Measurements from ENCODE around the gene ABI1.

DNA sequence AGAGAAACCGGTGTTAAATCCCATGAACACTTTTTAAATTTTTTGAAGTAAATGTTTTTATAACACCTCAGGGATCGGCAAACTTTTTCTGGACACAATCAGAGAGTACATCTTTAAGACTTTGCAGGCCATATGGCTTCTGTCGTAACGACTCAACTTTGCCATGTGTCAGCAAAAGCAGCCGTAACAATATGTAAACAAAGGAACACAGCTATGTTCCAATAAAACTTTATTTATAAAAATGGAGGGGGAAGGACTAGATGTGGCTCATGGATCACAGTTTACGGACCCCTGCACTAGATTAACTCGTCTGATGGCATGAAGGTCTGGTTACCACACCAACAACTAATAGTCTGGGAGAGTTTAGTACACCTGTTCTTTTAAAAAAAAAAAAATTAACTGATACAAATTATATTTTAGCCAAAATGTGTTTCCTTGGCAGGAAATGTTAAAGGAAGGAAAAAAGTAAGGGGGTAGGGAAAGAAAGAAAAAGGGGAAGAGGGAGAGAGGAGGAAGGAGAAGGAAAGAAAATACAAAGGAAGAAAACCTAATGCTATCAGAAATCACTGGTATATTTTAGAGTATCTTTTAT lies 50.2 kb downstream of the ABI1 start:
- TF ChIP-seq, protein P1, sequence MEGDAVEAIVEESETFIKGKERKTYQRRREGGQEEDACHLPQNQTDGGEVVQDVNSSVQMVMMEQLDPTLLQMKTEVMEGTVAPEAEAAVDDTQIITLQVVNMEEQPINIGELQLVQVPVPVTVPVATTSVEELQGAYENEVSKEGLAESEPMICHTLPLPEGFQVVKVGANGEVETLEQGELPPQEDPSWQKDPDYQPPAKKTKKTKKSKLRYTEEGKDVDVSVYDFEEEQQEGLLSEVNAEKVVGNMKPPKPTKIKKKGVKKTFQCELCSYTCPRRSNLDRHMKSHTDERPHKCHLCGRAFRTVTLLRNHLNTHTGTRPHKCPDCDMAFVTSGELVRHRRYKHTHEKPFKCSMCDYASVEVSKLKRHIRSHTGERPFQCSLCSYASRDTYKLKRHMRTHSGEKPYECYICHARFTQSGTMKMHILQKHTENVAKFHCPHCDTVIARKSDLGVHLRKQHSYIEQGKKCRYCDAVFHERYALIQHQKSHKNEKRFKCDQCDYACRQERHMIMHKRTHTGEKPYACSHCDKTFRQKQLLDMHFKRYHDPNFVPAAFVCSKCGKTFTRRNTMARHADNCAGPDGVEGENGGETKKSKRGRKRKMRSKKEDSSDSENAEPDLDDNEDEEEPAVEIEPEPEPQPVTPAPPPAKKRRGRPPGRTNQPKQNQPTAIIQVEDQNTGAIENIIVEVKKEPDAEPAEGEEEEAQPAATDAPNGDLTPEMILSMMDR (IDR thresholded peaks at IDR 0.05; ENCODE audit: poor library complexity, severe bottlenecking): no peak
- TF ChIP-seq POLR2AphosphoS5 (IDR thresholded peaks at IDR 0.05): no peak
- no peak for TF ChIP-seq SMC3 (conservative IDR thresholded peaks at IDR 0.05; ENCODE audit: poor library complexity)
- no peak for TF ChIP-seq EZH2 (IDR thresholded peaks at IDR 0.05; ENCODE audit: borderline replicate concordance, insufficient read depth, low read length, poor library complexity, severe bottlenecking)
